HCT116 (cell line): ENCODE data around the gene DDX56. TPM values are rescaled to one million over a fixed set of nuclear protein-coding genes. Genes with fewer than 3 reads are reported as not detected.

ENCODE experiments used
- ATAC-seq: fragments of 200-7000 bp; cut with Tn5 transposase; 2 replicates; pipeline ENCODE4 v1.9.1; 2020; ENCODE audit warnings: mild to moderate bottlenecking, moderate library complexity
- BruUV-seq: library from RNA; stranded (reverse); fragments of 400-500 nt; replicated peaks from 2 replicates; lab custom pipeline; 2021; lab: Mats Ljungman, UMichigan
- CTCF ChIA-PET: fragments of 300-600 bp; sonication (Branson Sonifier 250); formaldehyde crosslinking; loops from one replicate; lab custom pipeline; 2021; ENCODE audit warnings: antibody characterized with exemption; lab: Charles Lee
- POLR2A ChIA-PET: fragments of 300-600, 350-600 bp; sonication (Branson Sonifier 250); formaldehyde crosslinking; loops from one replicate; lab custom pipeline; 2021; ENCODE audit warnings: antibody characterized with exemption; lab: Charles Lee
- RAD21 ChIA-PET, 2 experiments: fragments of 300-600 bp; sonication (Branson Sonifier 250); formaldehyde crosslinking; loops; one replicate each; lab custom pipeline; 2023; ENCODE audit warnings: low total read pairs in 2 of 2; ENCODE audit not compliant: uncharacterized antibody in 2 of 2, unreplicated experiment in 2 of 2, low non-redundant PET in 1 of 2; lab: Charles Lee
- DNase-seq: peaks from one replicate; pipeline ENCODE4 v3.0.0-alpha.2; 2010; ENCODE audit warnings: low read depth, low spot score
- H2AFZ ChIP-seq: fragments of 200-600 bp; shearing (Covaris generic), sonication (generic); 2 replicates; pipeline ENCODE4 v1.6.1; 2017; ENCODE audit warnings: low read depth, mixed run types, mixed read lengths, antibody characterized with exemption, low read length; ENCODE audit not compliant: poor library complexity, severe bottlenecking
- H3K27ac ChIP-seq: 2 replicates; pipeline ENCODE4 v1.5.1; 2012; ENCODE audit warnings: low read depth, low read length
- H3K27me3 ChIP-seq: fragments of 200-600 bp; sonication (generic); 2 replicates; pipeline ENCODE4 v1.6.1; 2016; ENCODE audit warnings: mixed run types, low read length, mixed read lengths; ENCODE audit not compliant: insufficient read depth
- H3K36me3 ChIP-seq, 2 experiments: fragments of 200-500 bp in 1 of 2; fragments of 200-600 bp in 1 of 2; sonication (Bioruptor generic) in 1 of 2; sonication (generic) in 1 of 2; 2 replicates each; pipeline versions ENCODE4 v1.5.1 to v1.6.1; 2014 to 2016; ENCODE audit warnings: low read length in 2 of 2, inconsistent platforms in 1 of 2, mixed read lengths in 1 of 2, mixed run types in 1 of 2; ENCODE audit not compliant: insufficient read depth in 2 of 2, control insufficient read depth in 1 of 2
- H3K4me1 ChIP-seq, 2 experiments: fragments of 200-600 bp in 1 of 2; sonication (generic) in 1 of 2; 2 replicates each; pipeline versions ENCODE4 v1.5.1 to v1.6.1; 2012 to 2017; ENCODE audit warnings: low read length in 2 of 2, inconsistent platforms in 1 of 2, mild to moderate bottlenecking in 1 of 2, mixed read lengths in 1 of 2, mixed run types in 1 of 2, moderate library complexity in 1 of 2; ENCODE audit not compliant: insufficient read depth in 2 of 2, control insufficient read depth in 1 of 2
- H3K4me2 ChIP-seq: fragments of 200-600 bp; sonication (generic); 2 replicates; pipeline ENCODE4 v1.6.1; 2017; ENCODE audit warnings: mixed run types, low read length, mixed read lengths
- H3K4me3 ChIP-seq, 2 experiments: fragments of 200-600 bp in 1 of 2; sonication (generic) in 1 of 2; replicated peaks in 1 of 2; 2 replicates each; pipeline ENCODE4 v1.5.1; 2011 to 2016; ENCODE audit warnings: low read length in 2 of 2, control low read depth in 1 of 2, low read depth in 1 of 2, mild to moderate bottlenecking in 1 of 2, mixed read lengths in 1 of 2, mixed run types in 1 of 2
- H3K79me2 ChIP-seq: fragments of 200-600 bp; sonication (generic); 2 replicates; pipeline ENCODE4 v1.6.1; 2017; ENCODE audit warnings: mild to moderate bottlenecking, mixed run types, low read length, moderate library complexity, mixed read lengths; ENCODE audit not compliant: insufficient read depth
- H3K9ac ChIP-seq: fragments of 200-600 bp; sonication (generic); 2 replicates; pipeline ENCODE4 v1.6.1; 2016; ENCODE audit warnings: low read length, mixed read lengths
- H3K9me2 ChIP-seq: fragments of 200-600 bp; sonication (generic), shearing (Covaris generic); 2 replicates; pipeline ENCODE4 v1.6.1; 2017; ENCODE audit warnings: mixed run types, mild to moderate bottlenecking, moderate library complexity; ENCODE audit not compliant: insufficient read depth
- H3K9me3 ChIP-seq, 2 experiments: fragments of 200-500 bp in 1 of 2; fragments of 200-600 bp in 1 of 2; sonication (Bioruptor generic) in 1 of 2; sonication (generic) in 1 of 2; 2 replicates each; pipeline ENCODE4 v1.6.1; 2014 to 2017; ENCODE audit warnings: low read length in 2 of 2, mixed read lengths in 2 of 2, inconsistent platforms in 1 of 2, low read depth in 1 of 2, mild to moderate bottlenecking in 1 of 2, mixed run types in 1 of 2, moderate library complexity in 1 of 2; ENCODE audit not compliant: control insufficient read depth in 1 of 2, insufficient read depth in 1 of 2
- H4K20me1 ChIP-seq: fragments of 200-600 bp; sonication (generic), shearing (Covaris generic); 2 replicates; pipeline ENCODE4 v1.6.1; 2017; ENCODE audit warnings: mixed run types, mild to moderate bottlenecking, moderate library complexity; ENCODE audit not compliant: insufficient read depth
- ATF3 ChIP-seq: IDR thresholded peaks from 2 replicates; pipeline ENCODE4 v1.6.1; 2012
- CBX3 ChIP-seq: IDR thresholded peaks from 2 replicates; pipeline ENCODE4 v1.6.1; 2012; ENCODE audit warnings: low read depth
- CEBPB ChIP-seq: IDR thresholded peaks from 2 replicates; pipeline ENCODE4 v1.6.1; 2012; ENCODE audit warnings: low read depth
- EGR1 ChIP-seq: IDR thresholded peaks from 2 replicates; pipeline ENCODE4 v1.6.1; 2012; ENCODE audit warnings: low read depth
- ELF1 ChIP-seq: IDR thresholded peaks from 2 replicates; pipeline ENCODE4 v1.6.1; 2012; ENCODE audit warnings: low read depth, borderline replicate concordance
- EZH2 ChIP-seq: fragments of 200-600 bp; sonication (generic); IDR thresholded peaks from 2 replicates; pipeline ENCODE4 v1.6.1; 2017; ENCODE audit warnings: antibody characterized with exemption, mixed run types
- FOSL1 ChIP-seq: IDR thresholded peaks from 2 replicates; pipeline ENCODE4 v1.6.1; 2012; ENCODE audit warnings: low read depth
- MAX ChIP-seq: IDR thresholded peaks from 2 replicates; pipeline ENCODE4 v1.6.1; 2012
- RAD21 ChIP-seq: IDR thresholded peaks from 2 replicates; pipeline ENCODE4 v1.6.1; 2012; ENCODE audit warnings: low read depth, mild to moderate bottlenecking
- SIN3A ChIP-seq: IDR thresholded peaks from 2 replicates; pipeline ENCODE4 v1.6.1; 2012; ENCODE audit warnings: low read depth
- SRF ChIP-seq: IDR thresholded peaks from 2 replicates; pipeline ENCODE4 v1.6.1; 2012; ENCODE audit warnings: low read depth
- TCF7L2 ChIP-seq: IDR thresholded peaks from 2 replicates; pipeline ENCODE4 v1.7.0; 2011; ENCODE audit warnings: borderline replicate concordance, inconsistent platforms; ENCODE audit not compliant: insufficient read depth, insufficient read length; ENCODE audit errors: extremely low read depth
- YY1 ChIP-seq: IDR thresholded peaks from 2 replicates; pipeline ENCODE4 v1.6.1; 2011; ENCODE audit warnings: low read length, low read depth, moderate library complexity, mild to moderate bottlenecking; ENCODE audit not compliant: insufficient replicate concordance; ENCODE audit errors: extremely low read depth
- ZFX ChIP-seq: fragments of 450-650 bp; IDR thresholded peaks from 2 replicates; pipeline ENCODE4 v1.6.1; 2017
- ZNF274 ChIP-seq: fragments of 200-500 bp; sonication (Bioruptor generic); IDR thresholded peaks from 2 replicates; pipeline ENCODE4 v1.6.1; 2014; ENCODE audit warnings: mild to moderate bottlenecking, low read depth, low read length, inconsistent platforms
- intact Hi-C: fragments of 100-400 bp; cut with micrococcal nuclease; formaldehyde crosslinking; loops from 2 replicates; pipeline ENCODE4 v1.10.0; 2022
- total RNA-seq: library from RNA; stranded (reverse); gene quantifications from one replicate; pipeline ENCODE4 v1.2.1, GENCODE V29; 2021; ENCODE audit not compliant: unreplicated experiment
- TF ChIP-seq, protein P1 (sequence below), 3 experiments: fragments of 200-600 bp in 1 of 3; sonication (generic) in 1 of 3; IDR thresholded peaks in 2 of 3; conservative IDR thresholded peaks in 1 of 3; 2 replicates each; pipeline ENCODE4 v1.5.1; 2012 to 2017; ENCODE audit warnings: low read depth in 2 of 3, low read length in 2 of 3, antibody characterized with exemption in 1 of 3, borderline replicate concordance in 1 of 3, control low read depth in 1 of 3, mild to moderate bottlenecking in 1 of 3, mixed read lengths in 1 of 3, mixed run types in 1 of 3, moderate library complexity in 1 of 3; ENCODE audit not compliant: insufficient read depth in 1 of 3

Gene DDX56
- total RNA-seq, 1 experiment from 2014 or later, result 119 TPM

- Histone ChIP-seq H2AFZ (no peak overlapping the region), H3K4me1 (peaks cover 17 to 32% of the 10 kb centered on the region in 2 experiments), H3K4me2 (peak overlapping the region; percentile 72), H3K79me2 (peaks cover 30% of the 10 kb centered on the region), H3K9me3 (no peaks in the 10 kb centered on the region), H3K36me3 (no peaks in the 10 kb centered on the region)
- no peak for ATAC-seq
- CTCF ChIA-PET, result interaction anchor here (1.1 kb wide), 1 partner anchor 243 kb away, joined by 4 read pairs; the partner anchor contains the start of gene H2AZ2
- POLR2A ChIA-PET, result interaction anchor here (0.6 to 1.5 kb wide), 2 partner anchors 14 to 368 kb away, joined by 3 read pairs; no protein-coding TSS in a partner anchor
- DNase-seq, result no peak
- TF ChIP-seq ELF1 (no peak), CBX3 (no peak), YY1 (no peak), CEBPB (no peak), TCF7L2 (no peak), ZNF274 (no peak), ZFX (no peak), ATF3 (no peak)
- TF ChIP-seq, all 23 proteins: peak for 0
- H3K4me3 ChIP-seq, result no peak overlapping the region
- BruUV-seq, result no TSS peak
- H3K9ac ChIP-seq, result no peak overlapping the region
- H3K27ac ChIP-seq, result no peak overlapping the region
- intact Hi-C loops, result loop anchor here (5.0 kb wide), 1 partner anchor 142 kb away; the partner anchor contains the start of gene ZMIZ2
- RAD21 ChIA-PET, result no interaction called here
- no peaks in the 10 kb centered on the region for H3K27me3 ChIP-seq
- H4K20me1 ChIP-seq, result no peaks in the 10 kb centered on the region
- H3K9me2 ChIP-seq, result no peaks in the 10 kb centered on the region
Measured at GRCh38 chr7:44604941-44605340, 31.2 kb upstream of the DDX56 start.

DNA sequence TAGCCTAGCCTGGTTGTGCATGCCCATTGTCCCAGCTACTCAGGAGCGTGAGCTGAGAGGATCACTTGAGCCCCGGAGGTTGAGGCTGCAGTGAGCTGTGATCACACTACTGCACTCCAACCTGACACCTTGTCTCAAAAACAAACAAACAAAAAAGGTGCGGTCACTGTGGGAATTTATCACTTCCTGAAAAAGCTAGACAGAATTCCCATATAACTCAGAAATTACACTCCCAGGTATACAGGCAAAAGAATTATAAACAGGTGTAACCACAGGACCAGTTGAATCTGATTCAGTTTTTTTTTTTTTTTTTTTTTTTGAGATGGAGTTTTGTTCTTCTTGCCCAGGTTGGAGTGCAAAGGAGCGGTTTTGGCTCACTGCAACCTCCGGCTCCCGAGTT lies 29.5 kb upstream of the DDX56 start:
- H2AFZ ChIP-seq, result no peak overlapping the region
- no peak for ATAC-seq
- no peak overlapping the region for H3K4me2 ChIP-seq
- H3K4me1 ChIP-seq, result peaks cover 10 to 23% of the 10 kb centered on the region in 2 experiments; a peak in 3 of 4 replicates
- intact Hi-C loops, result no loop called here
- no peak overlapping the region for H3K27ac ChIP-seq
- DNase-seq, result no peak
- no peaks in the 10 kb centered on the region for H3K9me2 ChIP-seq
- POLR2A ChIA-PET, result no interaction called here
- no peaks in the 10 kb centered on the region for H3K9me3 ChIP-seq
- no TSS peak for BruUV-seq
- CTCF ChIA-PET, result no interaction called here
- no peak overlapping the region for H3K9ac ChIP-seq
- peaks cover 13% of the 10 kb centered on the region for H3K79me2 ChIP-seq
- RAD21 ChIA-PET, result no interaction called here
- no peak overlapping the region for H3K4me3 ChIP-seq
- no peaks in the 10 kb centered on the region for H4K20me1 ChIP-seq
- H3K36me3 ChIP-seq, result no peaks in the 10 kb centered on the region
- no peaks in the 10 kb centered on the region for H3K27me3 ChIP-seq
- no peak for TF ChIP-seq SIN3A
- no peak for TF ChIP-seq FOSL1
- no peak for TF ChIP-seq CBX3
- TF ChIP-seq EZH2, result no peak
- no peak for TF ChIP-seq SRF
- no peak for TF ChIP-seq RAD21
- TF ChIP-seq MAX, result no peak
- no peak for TF ChIP-seq EGR1
- TF ChIP-seq, protein P1, sequence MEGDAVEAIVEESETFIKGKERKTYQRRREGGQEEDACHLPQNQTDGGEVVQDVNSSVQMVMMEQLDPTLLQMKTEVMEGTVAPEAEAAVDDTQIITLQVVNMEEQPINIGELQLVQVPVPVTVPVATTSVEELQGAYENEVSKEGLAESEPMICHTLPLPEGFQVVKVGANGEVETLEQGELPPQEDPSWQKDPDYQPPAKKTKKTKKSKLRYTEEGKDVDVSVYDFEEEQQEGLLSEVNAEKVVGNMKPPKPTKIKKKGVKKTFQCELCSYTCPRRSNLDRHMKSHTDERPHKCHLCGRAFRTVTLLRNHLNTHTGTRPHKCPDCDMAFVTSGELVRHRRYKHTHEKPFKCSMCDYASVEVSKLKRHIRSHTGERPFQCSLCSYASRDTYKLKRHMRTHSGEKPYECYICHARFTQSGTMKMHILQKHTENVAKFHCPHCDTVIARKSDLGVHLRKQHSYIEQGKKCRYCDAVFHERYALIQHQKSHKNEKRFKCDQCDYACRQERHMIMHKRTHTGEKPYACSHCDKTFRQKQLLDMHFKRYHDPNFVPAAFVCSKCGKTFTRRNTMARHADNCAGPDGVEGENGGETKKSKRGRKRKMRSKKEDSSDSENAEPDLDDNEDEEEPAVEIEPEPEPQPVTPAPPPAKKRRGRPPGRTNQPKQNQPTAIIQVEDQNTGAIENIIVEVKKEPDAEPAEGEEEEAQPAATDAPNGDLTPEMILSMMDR (IDR thresholded peaks at IDR 0.05 in 2 of 3, conservative IDR thresholded peaks at IDR 0.05 in 1 of 3; ENCODE audit: borderline replicate concordance in 1 of 3, insufficient read depth in 1 of 3, low read depth in 2 of 3, low read length in 2 of 3), result no peak
- no peak for TF ChIP-seq ZFX
- no peak for TF ChIP-seq ELF1
- TF ChIP-seq CEBPB, result no peak
